Left lobe of liver (tissue), 2 donors: ENCODE measurements around the gene TLCD3A. TPM values are rescaled to one million over a fixed set of nuclear protein-coding genes. Genes with fewer than 3 reads are reported as not detected.

Source experiments
- ATAC-seq: fragments of 200-7000 bp; cut with Tn5 transposase; one replicate; pipeline ENCODE4 v1.9.1; 2020; ENCODE audit warnings: mild to moderate bottlenecking, moderate library complexity
- DNase-seq: peaks from one replicate; pipeline ENCODE4 v3.0.0-alpha.2; 2020; ENCODE audit warnings: low spot score
- total RNA-seq: library from RNA; stranded (reverse); gene quantifications from one replicate; pipeline ENCODE4 v1.2.1, GENCODE V29; 2021
- donor health status: DM: no; HTN: no; CAD: no; lungs with moderate emphysema.
- donor health status: DM: no; HTN: yes; CAD: no.

TLCD3A gene
- total RNA-seq, 1 donor from 2014 or later: 0.50 TPM

DNA sequence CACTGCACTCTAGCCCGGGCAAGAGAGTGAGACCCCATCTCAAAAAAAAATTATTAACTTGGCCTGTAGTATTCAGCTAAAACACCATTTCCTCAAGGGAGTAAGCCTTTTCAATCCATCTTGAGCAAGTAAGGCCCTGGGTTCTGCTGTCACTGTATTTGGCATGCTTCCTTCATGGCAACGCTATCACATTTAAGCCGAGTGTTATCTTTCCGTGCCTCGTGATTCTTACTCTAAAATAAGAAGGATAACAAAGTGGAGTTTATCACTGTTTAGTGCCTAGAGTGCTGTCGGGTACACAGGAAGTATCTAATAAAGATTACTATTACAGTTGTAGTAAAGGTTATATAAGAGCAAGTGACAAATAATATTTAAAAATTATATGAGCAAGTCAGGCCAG is 26.5 kb upstream of the TLCD3A start:
- ATAC-seq: no peak
- DNase-seq: no peak

DNA sequence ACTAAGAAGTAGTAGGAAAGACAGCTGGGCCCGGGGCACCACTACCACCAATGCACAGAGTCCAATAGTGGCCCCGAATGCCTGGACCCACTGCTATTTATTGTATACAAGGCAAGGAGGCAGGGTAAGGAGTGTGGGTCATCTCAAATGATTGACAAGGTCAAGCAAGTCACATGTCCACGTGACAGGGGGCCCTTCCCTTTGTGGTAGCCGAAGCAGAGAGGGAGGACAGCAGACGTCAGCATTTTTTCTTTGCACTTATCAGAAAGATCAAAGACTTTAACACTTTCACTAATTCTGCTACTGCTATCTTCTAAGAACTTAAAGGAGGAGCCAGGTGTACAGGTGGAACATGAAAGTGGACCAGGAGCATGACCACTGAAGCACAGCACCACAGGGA is 24.3 kb upstream of the TLCD3A start:
- DNase-seq: no peak

DNA sequence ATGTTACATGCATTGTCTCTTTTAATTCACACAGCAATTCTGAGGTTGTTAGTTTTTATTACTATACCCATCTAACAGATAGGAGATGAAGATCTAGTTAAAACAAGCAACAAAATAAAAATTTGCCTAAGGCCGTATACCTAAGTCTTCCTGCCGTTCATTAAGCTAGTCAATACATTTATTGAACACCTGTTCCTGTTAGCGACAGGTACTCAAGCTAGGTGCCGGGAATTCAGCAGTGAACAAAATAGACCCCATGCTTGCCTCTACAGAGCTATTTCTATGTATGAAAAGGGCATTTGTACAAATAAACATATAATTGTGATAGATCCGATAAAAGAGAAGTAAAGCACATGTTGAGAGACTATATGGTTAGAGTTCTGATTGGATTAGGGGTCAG is 14.3 kb upstream of the TLCD3A start:
- no peak for DNase-seq
- no peak for ATAC-seq

More for the DNA sequence above, 24.3 kb upstream of the TLCD3A start:
- no peak for ATAC-seq

DNA sequence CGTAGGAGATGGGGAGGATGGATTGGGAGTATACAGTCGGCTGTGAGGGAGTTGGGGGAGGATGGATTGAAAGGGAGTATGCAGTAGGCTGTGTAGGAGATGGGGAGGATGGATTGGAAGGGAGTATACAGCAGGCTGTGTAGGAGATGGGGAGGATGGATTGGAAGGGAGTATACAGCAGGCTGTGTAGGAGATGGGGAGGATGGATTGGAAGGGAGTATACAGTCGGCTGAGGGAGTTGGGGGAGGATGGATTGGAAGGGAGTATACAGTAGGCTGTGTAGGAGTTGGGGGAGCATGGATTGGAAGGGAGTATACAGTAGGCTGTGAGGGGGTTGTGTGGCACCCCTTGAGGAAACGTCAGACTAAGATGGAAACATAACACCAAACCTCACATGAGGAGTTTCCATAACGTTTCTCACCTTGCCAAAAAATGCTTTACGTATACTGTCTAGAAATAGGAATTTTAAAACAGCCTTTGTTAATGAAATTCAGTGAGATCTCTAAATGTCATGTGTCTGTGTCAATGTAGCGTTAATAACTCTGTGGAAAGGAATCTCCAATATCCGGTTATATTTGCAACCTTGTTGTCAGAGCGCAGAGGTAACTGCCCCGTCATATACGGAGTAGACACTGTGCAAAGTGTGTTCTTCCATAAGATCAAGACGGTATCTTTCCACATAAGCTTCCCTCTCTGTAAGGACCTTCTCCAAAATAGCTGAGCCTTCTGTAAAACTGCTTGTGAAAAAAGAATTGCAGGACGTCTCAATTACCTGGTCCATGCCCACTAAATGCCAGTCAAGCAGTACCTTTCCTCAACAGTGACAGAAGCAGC is 11.5 kb upstream of the TLCD3A start:
- no peak for ATAC-seq
- DNase-seq: no peak

DNA sequence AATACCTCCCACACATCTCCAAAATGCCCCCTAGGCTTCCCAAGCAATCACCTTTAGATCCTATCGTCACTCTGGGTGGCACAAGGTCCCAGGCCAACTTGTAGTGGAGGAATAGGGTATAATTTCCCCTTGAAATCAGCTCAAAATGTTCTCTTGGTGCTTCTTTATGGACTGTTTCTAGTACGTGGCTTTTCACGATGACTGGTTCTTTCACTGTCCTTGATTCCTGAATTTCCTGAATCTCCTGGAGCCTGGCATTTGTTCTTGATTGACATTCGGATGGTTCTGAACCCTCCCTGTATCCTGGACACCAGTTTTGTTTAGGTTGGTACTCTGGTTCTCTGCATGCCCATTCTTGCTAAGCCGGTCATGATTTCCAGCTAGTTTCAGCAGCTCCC is 10.9 kb upstream of the TLCD3A start:
- DNase-seq (no peak), ATAC-seq (no peak)

DNA sequence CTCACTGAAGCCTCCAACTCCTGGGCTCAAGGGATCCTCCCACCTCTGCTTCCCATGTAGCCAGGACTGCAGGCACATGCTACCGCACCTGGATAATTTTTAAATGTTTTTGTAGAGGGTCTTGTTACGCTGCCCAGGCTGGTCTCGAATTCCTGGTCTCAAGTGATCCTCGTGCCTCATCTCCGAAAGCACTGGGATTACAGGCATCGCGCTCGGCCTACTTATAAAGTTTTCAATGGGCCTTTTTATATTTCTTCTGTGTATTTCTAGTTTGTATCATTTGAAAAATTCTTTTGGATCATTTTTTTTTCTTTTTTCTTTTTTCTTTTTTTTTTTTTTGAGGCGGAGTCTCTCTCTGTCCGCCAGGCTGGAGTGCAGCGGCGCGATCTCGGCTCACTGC is 7.3 kb upstream of the TLCD3A start:
- no peak for DNase-seq

DNA sequence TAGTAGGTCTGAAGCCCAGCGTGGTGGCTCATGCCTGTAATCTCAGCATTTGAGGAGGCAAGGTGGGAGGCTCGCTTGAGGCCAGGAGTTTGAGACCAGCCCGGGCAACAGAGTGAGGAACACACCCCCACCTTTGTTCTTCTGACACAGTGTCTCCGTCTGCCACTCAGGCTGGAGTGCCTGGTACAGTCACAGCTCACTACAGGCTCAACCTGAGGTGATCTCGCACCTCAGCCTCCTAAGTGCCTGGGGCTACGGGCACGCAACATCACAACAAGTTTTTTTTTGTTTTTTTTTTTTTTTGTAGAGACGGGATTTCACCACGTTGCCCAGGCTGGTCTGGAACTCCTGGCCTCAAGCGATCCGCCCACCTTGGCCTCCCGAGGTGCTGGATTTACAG is 6.7 kb upstream of the TLCD3A start:
- DNase-seq: no peak
- ATAC-seq: no peak

More for the DNA sequence above, 7.3 kb upstream of the TLCD3A start:
- ATAC-seq: no peak

DNA sequence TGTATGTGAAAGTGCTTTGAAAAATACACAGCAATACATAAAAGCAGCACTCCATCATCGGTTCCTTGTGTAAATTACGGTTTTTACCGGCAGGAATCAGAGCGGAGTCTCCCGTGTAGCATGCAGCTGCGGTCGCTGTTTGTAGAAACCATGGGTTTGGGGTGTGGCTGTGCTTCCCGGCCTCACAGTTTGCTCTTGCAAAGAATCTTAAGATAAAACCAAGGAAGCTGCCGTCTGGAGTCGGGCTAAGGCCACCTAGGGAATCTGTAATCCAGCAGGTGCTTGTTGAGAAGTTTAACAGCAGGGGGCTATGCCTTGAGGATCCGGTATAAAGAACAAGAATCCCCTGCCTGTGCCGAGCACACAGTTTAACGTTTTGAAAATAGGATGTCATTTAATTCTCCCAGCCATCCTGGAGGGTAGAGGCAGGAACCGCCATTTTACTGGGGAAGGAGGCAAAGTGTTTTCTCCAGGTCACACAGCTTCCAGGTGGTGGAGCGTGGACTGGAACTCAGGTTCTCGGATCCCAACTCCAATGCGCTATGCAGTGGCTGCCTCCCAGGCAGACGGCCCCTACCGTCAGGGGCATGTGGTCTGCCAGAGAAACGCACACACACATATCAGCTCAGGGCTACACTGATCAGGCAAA is 6.0 kb upstream of the TLCD3A start:
- ATAC-seq (no peak), DNase-seq (no peak)

DNA sequence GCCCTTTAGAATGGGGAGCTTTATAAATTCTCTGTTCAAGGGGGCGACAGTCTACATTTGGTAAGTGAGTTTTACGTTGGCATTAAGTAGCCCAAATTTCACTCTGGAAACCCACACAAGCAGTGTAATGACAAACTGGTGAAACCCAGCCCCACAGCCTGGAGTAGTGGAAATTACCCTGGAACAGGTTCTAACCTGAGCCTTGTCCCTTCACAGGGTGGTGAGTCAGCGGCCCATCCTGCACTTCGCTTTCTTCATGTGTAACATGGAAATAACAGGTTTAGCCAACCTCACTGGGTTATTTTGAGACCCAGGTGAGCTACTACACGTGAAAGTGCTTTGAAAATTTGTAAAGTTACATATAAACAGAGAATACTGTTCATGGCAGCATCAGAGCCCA is 3.5 kb upstream of the TLCD3A start:
- ATAC-seq: no peak
- no peak for DNase-seq

DNA sequence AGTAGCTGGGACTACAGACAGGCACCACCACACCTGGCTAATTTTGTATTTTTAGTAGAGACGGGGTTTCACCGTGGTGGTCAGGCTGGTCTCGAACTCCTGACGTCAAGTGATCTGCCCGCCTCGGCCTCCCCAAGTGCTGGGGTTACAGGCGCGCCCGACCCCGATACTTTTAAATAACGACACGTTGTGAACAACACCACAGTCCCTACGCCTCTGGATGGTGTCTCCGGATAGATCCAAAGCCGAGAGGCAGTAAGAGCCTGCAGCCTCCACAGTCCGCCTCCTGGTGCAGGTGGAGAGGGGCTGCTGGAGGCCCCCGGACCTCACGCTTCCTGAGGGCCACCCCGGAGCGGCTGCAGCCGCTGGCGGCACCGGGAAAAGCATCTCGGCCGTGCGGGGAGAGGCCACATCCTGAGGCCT is 741 bp upstream of the TLCD3A start:
- DNase-seq (no peak), ATAC-seq (no peak)

DNA sequence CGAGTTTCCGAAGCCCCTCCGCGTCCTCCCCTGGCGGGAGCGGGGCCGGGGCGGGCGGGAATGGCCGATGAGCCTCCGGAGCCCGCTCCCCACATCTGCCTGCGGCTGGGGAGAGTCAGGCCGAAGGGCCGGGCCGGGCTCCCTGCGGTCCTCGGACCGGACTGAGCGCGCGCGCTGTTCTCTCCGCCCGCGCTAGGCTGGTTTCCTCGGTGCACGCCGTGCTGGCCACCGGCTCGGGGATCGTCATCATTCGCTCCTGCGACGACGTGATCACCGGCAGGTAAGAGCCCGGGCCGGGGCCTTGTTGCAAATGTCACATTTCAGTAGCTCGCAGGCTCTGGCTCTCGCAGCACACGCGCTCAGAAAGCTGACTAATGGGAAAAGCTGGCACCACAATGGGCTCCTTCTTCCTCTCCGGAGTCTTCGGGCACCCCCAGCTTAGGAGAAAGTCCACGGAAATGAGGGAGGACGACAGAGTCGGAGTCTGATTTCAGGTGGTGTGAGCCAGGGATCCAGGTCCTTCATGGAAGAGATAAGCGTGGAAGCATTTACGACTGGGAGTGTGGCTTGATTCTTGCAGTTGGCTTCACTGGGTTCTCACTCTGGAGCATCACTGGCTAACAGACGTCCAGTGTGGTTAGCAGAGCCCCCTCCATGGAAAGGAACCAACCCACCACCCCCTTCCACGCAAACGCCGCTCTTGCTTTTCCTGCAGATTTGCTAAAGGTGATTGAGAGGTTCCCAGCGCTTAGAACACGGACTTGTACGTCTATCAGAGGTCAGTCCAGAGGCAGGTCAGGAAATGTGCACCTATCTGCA is 715 bp downstream of the TLCD3A start:
- no peak for DNase-seq
- peak; percentile 69 for ATAC-seq

DNA sequence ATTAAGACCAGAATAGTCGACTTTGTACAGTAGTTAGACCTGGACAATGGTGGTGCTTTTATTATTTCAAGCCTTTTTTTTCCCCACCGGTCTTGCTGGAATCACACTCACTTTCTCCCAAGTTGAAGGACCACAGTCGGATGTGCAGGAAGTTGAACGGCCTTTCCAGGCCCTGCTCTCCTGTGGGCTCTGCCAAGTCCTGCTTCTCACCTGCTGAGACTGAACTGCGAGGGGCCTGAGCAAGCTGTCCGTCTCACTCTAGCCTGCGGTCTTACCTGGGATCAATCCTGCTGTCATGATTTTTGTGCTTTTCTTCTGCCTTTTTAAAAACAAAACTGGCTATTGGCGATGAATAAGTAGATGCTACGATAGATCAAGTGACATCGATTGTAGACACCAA is 1.3 kb downstream of the TLCD3A start:
- DNase-seq (no peak), ATAC-seq (no peak)

DNA sequence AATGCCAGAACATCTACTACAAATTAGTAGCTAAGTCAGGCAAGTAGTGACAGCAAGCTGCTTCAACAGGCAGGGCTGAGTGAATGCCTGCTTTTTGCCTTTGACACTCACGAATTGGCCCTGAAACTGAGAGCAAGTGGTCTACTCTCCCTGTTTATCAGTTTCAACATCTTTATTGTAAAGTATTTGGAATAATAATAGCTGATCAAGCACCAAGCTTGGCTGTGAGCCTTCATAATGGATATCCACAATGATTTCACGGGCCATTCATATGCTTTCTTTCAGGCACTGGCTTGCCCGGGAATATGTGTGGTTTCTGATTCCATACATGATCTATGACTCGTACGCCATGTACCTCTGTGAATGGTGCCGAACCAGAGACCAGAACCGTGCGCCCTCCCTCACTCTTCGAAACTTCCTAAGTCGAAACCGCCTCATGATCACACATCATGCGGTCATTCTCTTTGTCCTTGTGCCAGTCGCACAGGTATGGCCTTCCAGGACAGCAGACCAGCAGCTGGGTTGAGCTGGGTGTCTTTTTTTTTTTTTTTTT is 5.2 kb downstream of the TLCD3A start:
- ATAC-seq: no peak
- no peak for DNase-seq

DNA sequence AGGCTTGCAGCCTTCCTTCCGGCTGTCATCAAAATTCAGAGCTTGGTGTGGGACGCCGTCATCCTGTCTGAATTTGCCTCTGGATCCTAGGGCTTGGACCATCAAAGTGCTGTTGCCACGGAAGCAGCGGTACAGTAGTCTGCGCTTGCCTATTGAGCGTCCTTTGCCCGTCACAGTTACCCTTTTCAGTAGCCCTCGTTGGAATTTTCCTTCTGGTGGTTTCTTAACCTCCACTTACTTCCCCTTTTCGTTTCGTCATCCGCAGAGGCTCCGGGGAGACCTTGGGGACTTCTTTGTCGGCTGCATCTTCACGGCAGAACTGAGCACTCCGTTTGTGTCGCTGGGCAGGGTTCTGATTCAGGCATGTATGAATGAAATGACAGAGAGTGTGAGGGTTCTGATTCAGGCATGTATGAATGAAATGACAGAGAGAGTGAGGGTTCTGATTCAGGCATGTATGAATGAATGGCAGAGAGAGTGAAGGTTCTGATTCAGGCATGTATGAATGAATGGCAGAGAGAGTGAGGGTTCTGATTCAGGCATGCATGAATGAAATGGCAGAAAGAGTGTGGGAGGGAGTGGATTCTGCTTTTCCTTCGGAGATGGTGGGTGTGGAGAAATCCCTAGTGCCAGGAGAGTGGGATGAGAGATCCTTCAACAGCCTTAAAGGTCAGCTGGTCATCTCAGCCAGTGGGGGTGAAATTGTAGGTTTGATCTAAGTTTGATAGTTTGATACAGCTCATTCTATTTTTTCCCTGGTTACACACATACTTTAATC is 8.0 kb downstream of the TLCD3A start:
- ATAC-seq (peak; percentile 30), DNase-seq (no peak)

DNA sequence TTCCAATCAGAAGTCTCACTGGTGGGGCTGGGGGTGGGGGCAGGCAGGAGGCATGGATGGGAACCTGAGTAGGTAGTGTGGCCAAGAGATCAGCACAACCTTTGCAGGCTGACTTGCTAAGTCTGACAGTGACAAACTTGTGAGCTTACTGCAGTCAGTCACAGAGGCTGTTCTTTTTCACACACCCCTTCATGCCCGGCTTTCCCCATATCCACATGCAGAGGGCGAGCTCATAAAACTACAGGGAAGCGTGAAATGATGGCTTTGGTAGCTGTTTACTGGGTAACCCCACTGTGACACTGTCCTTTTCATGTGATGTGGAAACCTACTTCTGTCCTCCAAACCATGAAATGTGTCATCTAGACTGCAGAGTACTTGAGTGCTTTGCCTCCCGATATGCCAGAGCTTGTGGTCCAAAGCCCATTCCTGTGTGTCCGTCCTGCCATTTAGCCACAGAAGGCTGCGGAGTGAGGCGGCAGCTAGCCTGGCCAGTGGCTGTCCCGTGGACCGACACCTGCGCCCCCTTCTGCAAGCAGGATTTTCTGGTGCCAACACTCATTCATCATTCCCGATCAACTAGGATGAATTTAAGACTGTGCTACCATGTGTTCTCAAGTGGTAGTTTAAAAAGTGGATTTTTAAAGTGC is 9.9 kb downstream of the TLCD3A start:
- DNase-seq (no peak), ATAC-seq (no peak)

DNA sequence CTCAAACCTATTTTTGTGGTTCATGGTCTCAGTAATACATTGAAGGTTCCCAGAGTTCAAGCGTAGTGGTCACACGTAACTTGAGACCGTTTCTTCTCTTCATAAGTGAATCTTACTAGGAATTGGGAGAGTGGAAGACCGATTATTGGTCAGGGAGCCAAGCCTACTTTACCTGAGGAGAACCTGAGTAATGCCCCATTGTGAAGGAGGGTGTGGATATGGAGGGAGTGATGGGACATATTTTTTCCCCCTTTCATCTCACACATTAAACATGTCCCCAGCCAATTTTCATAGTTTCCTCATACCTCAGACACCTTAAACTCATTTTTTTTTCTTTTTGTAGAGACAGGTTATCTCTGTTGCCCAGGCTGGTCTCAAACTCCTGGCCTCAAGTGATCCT is 10.7 kb downstream of the TLCD3A start:
- no peak for DNase-seq
- ATAC-seq: no peak

DNA sequence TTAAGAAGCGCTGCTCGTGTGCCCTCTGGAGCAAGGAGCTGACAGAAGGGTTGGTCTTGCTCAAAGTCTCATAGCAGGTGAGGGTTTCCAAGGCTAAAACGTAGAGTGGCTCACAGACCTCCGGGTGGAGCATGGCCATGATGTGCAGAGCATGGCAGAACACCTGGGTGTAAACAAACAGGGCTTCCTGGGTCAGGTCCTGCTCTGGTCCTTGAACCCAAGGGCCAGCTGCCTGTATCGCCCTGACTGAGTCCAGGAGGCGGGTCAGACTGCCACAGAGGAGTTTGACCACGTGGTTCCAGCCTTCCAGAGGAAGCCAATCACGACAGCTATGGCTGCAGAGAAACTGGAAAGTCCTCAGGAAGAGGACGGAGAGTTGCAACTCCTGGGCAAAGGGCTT is 12.5 kb downstream of the TLCD3A start:
- peak; percentile 71 for ATAC-seq
- no peak for DNase-seq

DNA sequence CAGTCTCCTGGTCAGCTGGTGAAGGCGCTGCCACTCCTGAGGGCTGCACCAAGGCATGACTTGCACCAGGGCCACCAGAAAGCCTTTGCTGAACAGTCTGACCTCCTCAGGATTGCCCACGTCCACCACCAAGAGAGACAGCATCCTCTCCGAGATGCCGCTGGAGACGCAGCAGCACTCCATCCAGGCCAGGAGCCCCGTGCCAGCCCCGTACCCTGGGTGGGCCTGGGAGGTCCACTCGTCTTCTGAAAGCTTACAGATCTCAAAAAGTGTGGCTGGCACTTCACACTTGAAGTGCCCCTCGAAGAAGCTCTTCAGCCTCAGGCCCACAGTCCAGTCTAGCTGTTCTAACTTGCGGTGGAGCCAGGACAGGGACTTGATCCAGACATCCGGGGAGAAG is 13.0 kb downstream of the TLCD3A start:
- DNase-seq (no peak), ATAC-seq (no peak)

DNA sequence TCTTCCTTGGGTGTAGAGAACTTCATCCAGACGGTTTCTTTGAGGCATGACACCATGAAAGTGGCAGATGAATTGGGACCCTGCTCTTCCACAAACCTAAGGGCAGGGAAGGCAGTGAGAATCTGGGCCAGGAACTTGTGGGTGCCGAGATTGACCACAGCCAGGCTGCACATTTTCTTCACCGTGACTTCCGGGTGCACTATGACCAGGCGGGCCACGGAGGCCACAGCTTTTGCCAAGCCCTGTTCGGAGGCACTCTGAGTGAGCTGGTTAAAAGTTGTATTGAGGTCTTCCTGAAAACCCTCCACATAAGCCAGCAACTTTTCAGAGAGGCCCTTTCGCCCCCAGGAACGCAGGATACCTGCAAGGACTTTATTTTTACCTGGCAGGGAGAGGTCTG is 13.8 kb downstream of the TLCD3A start:
- DNase-seq (no peak), ATAC-seq (no peak)
